SHP77 treated with DMSO at 0.1 percent for 48 hours (cell line): Measurements from ENCODE around the gene FGGY.

Experiments
- DNase-seq: peaks from one replicate; lab custom pipeline; 2025; lab: John Stamatoyannopoulos, UW

Gene FGGY

GRCh38 chr1:59384443-59384842 lies 87.5 kb downstream of the FGGY start:
- DNase-seq = no peak

DNA sequence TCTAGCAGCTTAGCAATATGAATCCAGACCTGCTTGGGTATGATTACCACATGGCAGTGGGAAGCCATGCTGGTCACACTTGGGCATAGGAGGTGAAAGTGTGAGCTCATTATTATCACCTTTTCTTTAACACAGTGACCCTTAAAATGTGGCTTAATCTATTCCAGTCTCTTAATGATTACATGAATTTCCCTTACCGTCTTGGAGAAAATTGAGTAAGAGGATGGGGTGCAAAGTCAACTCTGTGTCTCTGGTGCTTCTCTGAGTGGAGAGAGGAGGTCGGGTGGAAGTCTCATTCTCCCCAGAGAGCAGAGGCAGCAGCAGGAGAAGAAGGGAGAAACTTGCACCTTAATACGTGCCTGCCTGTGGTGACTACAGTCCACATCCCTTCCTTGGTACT lies 91.3 kb downstream of the FGGY start:
- DNase-seq = no peak

GRCh38 chr1:59389847-59390246 lies 93.0 kb downstream of the FGGY start:
- DNase-seq = no peak

DNA sequence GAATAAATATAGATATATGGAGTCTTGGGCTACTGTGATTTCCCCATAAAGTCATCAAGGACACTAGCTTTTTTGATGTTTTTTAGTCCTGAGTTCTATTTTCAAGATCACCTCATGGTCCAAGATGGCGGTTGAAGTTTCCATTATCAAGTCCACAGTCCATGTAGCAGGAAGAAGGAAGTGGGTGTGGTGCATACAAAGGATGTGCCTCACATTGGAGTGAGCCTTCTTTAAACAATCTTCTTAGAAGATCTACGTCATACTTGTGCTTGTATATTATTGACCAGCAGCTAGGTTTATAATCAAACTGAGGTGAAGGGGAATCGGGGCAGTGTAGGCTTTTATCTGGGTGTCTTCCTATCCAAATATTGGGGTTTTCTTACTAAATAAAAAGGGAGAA lies 93.4 kb downstream of the FGGY start:
- no peak for DNase-seq

GRCh38 chr1:59391212-59392179 lies 94.6 kb downstream of the FGGY start:
- no peak for DNase-seq

GRCh38 chr1:59393211-59394180 lies 96.6 kb downstream of the FGGY start:
- DNase-seq = peak; percentile 59

DNA sequence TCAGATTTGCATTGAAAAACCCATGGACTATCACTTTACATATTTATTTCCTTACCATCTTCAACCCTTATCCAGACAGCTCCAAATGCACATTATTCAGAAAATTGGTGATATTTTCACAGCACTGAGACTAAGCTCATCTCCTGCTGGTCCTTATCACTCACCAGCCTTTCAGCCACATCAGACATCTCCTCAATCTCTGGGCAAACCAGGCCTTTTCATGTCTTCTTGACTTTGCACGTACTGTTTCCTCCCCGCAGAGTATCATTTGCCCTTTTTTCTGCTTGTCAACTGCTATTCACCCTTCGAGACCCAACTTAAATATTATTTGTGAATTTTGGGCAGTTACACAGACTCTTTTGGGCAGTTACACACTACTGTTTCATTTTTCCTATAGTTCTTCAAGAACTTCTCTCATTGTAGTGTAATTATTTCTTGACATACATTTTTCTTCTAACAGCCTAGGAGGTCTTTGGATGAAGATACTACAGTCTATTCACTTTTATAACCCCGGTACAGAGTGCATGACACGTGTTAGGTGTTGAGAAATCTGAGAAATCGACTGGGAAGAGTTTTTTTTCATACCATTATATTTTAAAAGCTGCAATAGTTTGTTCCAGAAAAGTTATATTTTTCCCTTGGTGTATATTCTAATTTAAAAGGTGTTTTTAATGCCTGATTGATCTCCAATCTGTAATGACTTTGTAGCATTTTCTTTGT lies 98.0 kb downstream of the FGGY start:
- no peak for DNase-seq

GRCh38 chr1:59396387-59396786 lies 99.5 kb downstream of the FGGY start:
- DNase-seq = no peak

DNA sequence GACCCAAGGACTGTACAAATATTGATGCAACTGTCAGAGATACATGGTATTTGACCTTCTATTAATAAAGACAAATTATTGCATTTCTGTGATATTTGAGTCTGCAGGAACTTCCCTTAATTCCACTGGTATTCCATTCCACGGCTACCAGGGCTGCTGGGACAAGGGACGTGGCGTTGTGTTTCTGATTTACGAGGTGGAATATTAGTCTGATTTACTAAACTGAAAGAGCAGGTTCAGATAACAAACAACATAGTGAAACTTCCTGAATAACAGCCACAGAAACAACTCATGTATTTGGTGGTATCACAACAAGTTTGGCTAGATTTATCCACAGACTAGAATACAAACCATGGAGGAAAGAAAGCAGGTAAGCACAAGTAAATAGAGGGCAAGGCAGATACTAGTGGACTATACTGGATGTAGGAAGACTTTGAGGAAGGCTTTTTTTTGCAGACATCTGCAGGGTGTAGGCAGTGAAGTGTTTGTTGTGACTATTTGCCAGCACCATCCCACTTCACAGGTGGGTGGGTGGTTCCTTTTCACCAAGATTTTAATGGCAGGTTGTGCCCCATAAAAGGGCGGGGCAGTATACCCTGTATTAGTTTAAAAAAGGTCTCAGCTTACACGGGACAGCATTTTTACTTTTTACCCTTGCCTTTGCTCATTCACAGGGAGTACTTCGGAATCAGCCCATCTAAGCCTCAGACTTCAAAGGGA lies 100.4 kb downstream of the FGGY start:
- no peak for DNase-seq

- no peak for DNase-seq
Observed at GRCh38 chr1:59399642-59400041, 102.7 kb downstream of the FGGY start.

GRCh38 chr1:59401581-59401980 lies 104.7 kb downstream of the FGGY start:
- no peak for DNase-seq

DNA sequence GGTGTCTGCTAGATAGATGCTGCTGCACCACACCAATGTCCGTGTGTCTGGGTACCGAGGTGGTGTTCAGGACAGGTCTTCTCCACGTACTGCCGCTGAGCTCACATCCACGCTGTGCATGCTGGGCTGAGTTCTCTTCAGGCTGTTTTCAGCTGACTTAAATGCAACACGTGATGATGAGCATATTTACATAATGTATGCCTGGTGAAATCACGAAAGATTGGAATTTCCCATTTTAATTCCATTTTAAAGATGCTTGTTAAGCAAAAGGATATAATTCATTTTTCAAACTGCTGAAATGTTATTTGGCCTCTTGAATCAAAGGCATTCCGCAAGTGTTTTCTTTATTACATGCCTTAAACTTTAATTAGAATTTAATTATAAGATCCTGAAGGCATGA lies 107.9 kb downstream of the FGGY start:
- DNase-seq = no peak

GRCh38 chr1:59406437-59407164 lies 109.7 kb downstream of the FGGY start:
- DNase-seq = no peak

- DNase-seq = no peak
Observed at GRCh38 chr1:59408608-59409240, 111.8 kb downstream of the FGGY start.

- no peak for DNase-seq
Observed at GRCh38 chr1:59409549-59409948, 112.7 kb downstream of the FGGY start.

DNA sequence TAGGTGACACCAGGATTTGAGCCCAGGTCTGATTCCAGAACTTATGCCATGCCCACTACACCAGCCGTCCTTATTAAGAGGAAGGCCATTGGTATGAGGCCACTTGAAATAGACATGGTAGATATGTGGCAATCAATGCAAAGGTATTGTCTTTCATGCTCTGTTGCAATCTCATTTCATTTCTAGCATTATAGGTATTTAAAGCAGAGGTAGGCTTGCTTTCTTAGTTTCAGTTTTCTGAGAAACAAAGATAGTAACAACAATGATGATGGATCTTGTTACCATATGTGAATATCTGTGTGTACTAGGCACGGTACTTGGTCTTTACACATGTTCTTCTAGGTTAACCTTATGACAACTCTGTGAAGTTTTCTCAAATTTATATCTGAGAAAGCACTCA lies 113.1 kb downstream of the FGGY start:
- DNase-seq = no peak

DNA sequence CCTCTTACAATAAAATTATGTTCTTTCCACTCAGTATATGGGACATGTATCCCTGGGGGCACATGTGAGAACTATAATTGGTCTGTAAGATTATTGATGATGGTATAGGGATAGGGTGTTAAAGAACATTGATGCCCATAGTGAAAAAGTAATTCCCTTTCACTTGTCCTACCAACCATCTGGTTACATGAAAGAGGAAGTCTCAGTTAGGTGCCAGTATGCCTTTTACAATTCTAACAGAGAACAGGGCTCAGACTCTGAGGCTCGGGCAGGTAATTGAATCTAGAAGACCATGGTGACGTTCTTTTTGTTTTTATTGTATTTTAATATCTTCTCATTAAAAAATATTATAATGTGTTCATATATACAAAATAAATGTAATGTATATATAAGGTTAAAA lies 113.6 kb downstream of the FGGY start:
- no peak for DNase-seq

DNA sequence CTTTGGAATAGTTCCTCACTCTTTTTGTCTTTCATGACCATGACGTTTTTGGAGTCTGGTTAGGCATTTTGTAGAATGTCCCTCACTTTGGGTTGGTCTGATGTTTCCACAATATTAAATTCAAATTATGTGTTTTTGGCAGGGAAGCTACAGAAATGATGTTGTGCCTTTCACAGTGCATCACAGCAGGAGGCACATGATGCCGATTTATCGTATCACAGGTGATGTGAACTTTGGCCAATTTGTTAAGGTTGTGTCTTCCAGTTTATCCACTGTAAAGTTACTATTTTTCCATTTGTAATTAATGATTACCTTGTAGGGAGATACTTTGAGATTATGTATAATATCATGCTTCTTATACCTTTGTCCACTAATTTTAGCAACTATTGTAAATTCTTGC lies 114.3 kb downstream of the FGGY start:
- DNase-seq = no peak

GRCh38 chr1:59412718-59413326 lies 115.9 kb downstream of the FGGY start:
- DNase-seq = no peak

- no peak for DNase-seq
Observed at GRCh38 chr1:59413327-59413720, 116.4 kb downstream of the FGGY start.
